Spleen (tissue), 11 donors: ENCODE results near the gene CACNB1. TPM values are rescaled to one million over a fixed set of nuclear protein-coding genes. Genes with fewer than 3 reads are reported as not detected.

Experiments
- DNase-seq: peaks from one replicate; pipeline ENCODE4 v3.0.0-alpha.2; 2020
- H3K27ac ChIP-seq, 8 donors: fragments of 200-600 bp; sonication (generic) in 7 of 8; 1 replicate in 4 of 8; 2 replicates in 4 of 8; pipeline versions ENCODE4 v1.5.0 to v1.8.0; 2016 to 2021; ENCODE audit warnings: inconsistent platforms in 4 of 8, mild to moderate bottlenecking in 4 of 8, moderate library complexity in 1 of 8
- H3K27me3 ChIP-seq, 7 donors: fragments of 200-600 bp; sonication (generic) in 6 of 7; replicated peaks in 1 of 7; 1 replicate in 4 of 7; 2 replicates in 3 of 7; pipeline versions ENCODE4 v1.5.0 to v1.8.0; 2016 to 2021; ENCODE audit warnings: inconsistent platforms in 3 of 7, mild to moderate bottlenecking in 1 of 7
- H3K36me3 ChIP-seq, 6 donors: fragments of 200-600 bp; sonication (generic) in 5 of 6; 1 replicate in 4 of 6; 2 replicates in 2 of 6; pipeline versions ENCODE4 v1.5.0 to v1.8.0; 2016 to 2021; ENCODE audit warnings: inconsistent platforms in 2 of 6
- H3K4me1 ChIP-seq, 6 donors: fragments of 200-600 bp; sonication (generic) in 5 of 6; 1 replicate in 3 of 6; 2 replicates in 3 of 6; pipeline versions ENCODE4 v1.5.0 to v1.8.0; 2016 to 2021; ENCODE audit warnings: inconsistent platforms in 3 of 6
- H3K4me3 ChIP-seq, 8 donors: fragments of 200-600 bp; sonication (generic) in 7 of 8; 1 replicate in 4 of 8; 2 replicates in 4 of 8; pipeline versions ENCODE4 v1.5.0 to v1.8.0; 2016 to 2021; ENCODE audit warnings: inconsistent platforms in 4 of 8, mild to moderate bottlenecking in 4 of 8, moderate library complexity in 2 of 8
- H3K9me3 ChIP-seq, 8 donors: fragments of 200-600 bp; sonication (generic) in 7 of 8; 1 replicate in 4 of 8; 2 replicates in 4 of 8; pipeline versions ENCODE4 v1.5.0 to v1.8.0; 2016 to 2021; ENCODE audit warnings: inconsistent platforms in 4 of 8
- CTCF ChIP-seq, 11 experiments: fragments of 200-600 bp in 7 of 11; fragments of 450-650 bp in 4 of 11; sonication (generic) in 4 of 11; IDR thresholded peaks in 8 of 11; conservative IDR thresholded peaks in 3 of 11; 1 replicate in 7 of 11; 2 replicates in 4 of 11; pipeline versions ENCODE4 v1.4.0 to v1.8.0; 2016 to 2021; ENCODE audit warnings: antibody characterized with exemption in 11 of 11, inconsistent platforms in 4 of 11, mild to moderate bottlenecking in 1 of 11
- POLR2A ChIP-seq, 3 donors: fragments of 450-650 bp; IDR thresholded peaks; one replicate each; pipeline ENCODE4 v1.5.1; 2017; ENCODE audit warnings: antibody characterized with exemption in 3 of 3, mild to moderate bottlenecking in 1 of 3
- POLR2AphosphoS5 ChIP-seq, 3 donors: sonication (generic); formaldehyde crosslinking; IDR thresholded peaks; one replicate each; pipeline ENCODE4 v1.5.1; 2017; ENCODE audit warnings: antibody characterized with exemption in 3 of 3
- WGBS, 5 donors: extraction: QIAGEN DNeasy Blood & Tissue Kit in 3 of 5; methylation state at CpG; one replicate each; pipeline versions ENCODE4 v1.1.5 to v1.1.7; 2013 to 2018; 5-methylcytosine and 5-hydroxymethylcytosine counted together
- intact Hi-C: fragments of 100-400 bp; cut with DNase I; formaldehyde crosslinking; loops from one replicate; pipeline ENCODE4 v1.15.0; 2023; ENCODE audit warnings: low total_unique reads
- polyA plus RNA-seq, 3 donors: library from polyadenylated mRNA; stranded (reverse); fragments of 200-250 nt; gene quantifications; one replicate each; pipeline ENCODE4 v1.2.1, GENCODE V29; 2013
- total RNA-seq, 7 donors: library from RNA; depleted of rRNA in 3 of 7; stranded (reverse); fragments of >200 nt in 3 of 7; fragmentation: NEBNext Ultra II Directional in 4 of 7; extraction: Animal tissue kit (Norgen Biotek cat#: 25700) in 4 of 7; gene quantifications; one replicate each; pipeline versions ENCODE4 v1.1.0 to v1.2.1, GENCODE V29; 2016 to 2021
- donor health status: healthy with polysubstance abuse.
- donor health status: DM: no; HTN: no; CAD: no; lungs with moderate emphysema.
- donor health status: DM: no; HTN: no; CAD: no.
- donor health status: Bipolar disorder and iron deficiency.
- donor health status: healthy.
- donor health status: DM: no; HTN: no; CAD: no.
- donor health status: DM: yes; HTN: yes; CAD: no.

CACNB1 gene
- total and polyA plus RNA-seq, 10 donors: 2.0 to 11.9 (median 6.7) TPM

GRCh38 chr17:39144416-39144840 is 53.0 kb downstream of the CACNB1 start:
- no peak for DNase-seq
- TF ChIP-seq POLR2AphosphoS5 (IDR thresholded peaks at IDR 0.05): no peak
- TF ChIP-seq CTCF (IDR thresholded peaks at IDR 0.05 in 8 of 11, conservative IDR thresholded peaks at IDR 0.05 in 3 of 11): no peak
- TF ChIP-seq POLR2A (IDR thresholded peaks at IDR 0.05): no peak
- H3K9me3 ChIP-seq: peaks cover 0 to 6% (median 2%) of the 10 kb centered on the region in 8 donors
- no peaks in the 10 kb centered on the region for H3K36me3 ChIP-seq
- intact Hi-C loops: no loop called here
- WGBS, 5 donors: 42 to 51% (median 46%) methylated on average over 9 of the region's 9 CpGs
- no peak overlapping the region for H3K27ac ChIP-seq
- H3K4me1 ChIP-seq: no peaks in the 10 kb centered on the region
- no peak overlapping the region for H3K4me3 ChIP-seq
- peaks cover 0 to 7% (median 0%) of the 10 kb centered on the region in 7 donors for H3K27me3 ChIP-seq

- TF ChIP-seq CTCF (IDR thresholded peaks at IDR 0.05 in 8 of 11, conservative IDR thresholded peaks at IDR 0.05 in 3 of 11): no peak
- no peak for TF ChIP-seq POLR2A (IDR thresholded peaks at IDR 0.05)
- Histone ChIP-seq H3K36me3 (no peaks in the 10 kb centered on the region), H3K27ac (no peak overlapping the region), H3K9me3 (peaks cover 0 to 6% (median 2%) of the 10 kb centered on the region in 8 donors), H3K27me3 (peaks cover 0 to 4% (median 0%) of the 10 kb centered on the region in 7 donors), H3K4me3 (no peak overlapping the region), H3K4me1 (no peaks in the 10 kb centered on the region)
- intact Hi-C loops: no loop called here
- 77 to 92% (median 90%) methylated on average over 7 of the region's 7 CpGs for WGBS, 5 donors
- DNase-seq: no peak
These were observed 53.8 kb downstream of the CACNB1 start for GRCh38 chr17:39143552-39144093.

- TF ChIP-seq CTCF (IDR thresholded peaks at IDR 0.05 in 8 of 11, conservative IDR thresholded peaks at IDR 0.05 in 3 of 11): no peak
- TF ChIP-seq POLR2AphosphoS5 (IDR thresholded peaks at IDR 0.05): no peak
- no peak for TF ChIP-seq POLR2A (IDR thresholded peaks at IDR 0.05)
- Histone ChIP-seq H3K9me3 (peaks cover 0 to 6% (median 2%) of the 10 kb centered on the region in 8 donors), H3K36me3 (no peaks in the 10 kb centered on the region), H3K27me3 (no peaks in the 10 kb centered on the region), H3K4me3 (no peak overlapping the region), H3K27ac (no peak overlapping the region), H3K4me1 (no peaks in the 10 kb centered on the region)
- intact Hi-C loops: no loop called here
- no peak for DNase-seq
- 81 to 92% (median 87%) methylated on average over 11 of the region's 11 CpGs for WGBS, 5 donors
These were observed 55.4 kb downstream of the CACNB1 start for GRCh38 chr17:39141915-39142664.

- no peak overlapping the region for H3K27ac ChIP-seq
- no peak overlapping the region for H3K4me3 ChIP-seq
- no peaks in the 10 kb centered on the region for H3K36me3 ChIP-seq
- H3K9me3 ChIP-seq: peaks cover 0 to 6% (median 2%) of the 10 kb centered on the region in 8 donors
- intact Hi-C loops: no loop called here
- DNase-seq: no peak
- WGBS, 5 donors: 91 to 97% (median 96%) methylated on average over 5 of the region's 5 CpGs
- TF ChIP-seq POLR2AphosphoS5 (IDR thresholded peaks at IDR 0.05) (no peak), CTCF (IDR thresholded peaks at IDR 0.05 in 8 of 11, conservative IDR thresholded peaks at IDR 0.05 in 3 of 11) (no peak), POLR2A (IDR thresholded peaks at IDR 0.05) (no peak)
- no peaks in the 10 kb centered on the region for H3K4me1 ChIP-seq
- no peaks in the 10 kb centered on the region for H3K27me3 ChIP-seq
These were observed 56.2 kb downstream of the CACNB1 start for GRCh38 chr17:39141294-39141693.
